ENCODE data around the gene CCKAR.

CCKAR gene

GRCh38 chr4:26458157-26458561 lies 32.1 kb downstream of the CCKAR start:
- DNase-seq = no peak

GRCh38 chr4:26457412-26457811 lies 32.9 kb downstream of the CCKAR start:
- DNase-seq = no peak

- no peak for DNase-seq
Measured at GRCh38 chr4:26455571-26455970, 34.7 kb downstream of the CCKAR start.

GRCh38 chr4:26454961-26455360 lies 35.3 kb downstream of the CCKAR start:
- DNase-seq = no peak

GRCh38 chr4:26452565-26453531 lies 37.4 kb downstream of the CCKAR start:
- DNase-seq = no peak

GRCh38 chr4:26451597-26451996 lies 38.7 kb downstream of the CCKAR start:
- DNase-seq = no peak

GRCh38 chr4:26450418-26450817 lies 39.9 kb downstream of the CCKAR start:
- DNase-seq = no peak

GRCh38 chr4:26447378-26447777 lies 42.9 kb downstream of the CCKAR start:
- DNase-seq = no peak

- DNase-seq = no peak
Measured at GRCh38 chr4:26441771-26442170, 48.5 kb downstream of the CCKAR start.

- DNase-seq = no peak
Measured at GRCh38 chr4:26441102-26441501, 49.2 kb downstream of the CCKAR start.

- no peak for DNase-seq
Measured at GRCh38 chr4:26434030-26434639, 56.1 kb downstream of the CCKAR start.

GRCh38 chr4:26433556-26433955 lies 56.7 kb downstream of the CCKAR start:
- no peak for DNase-seq

GRCh38 chr4:26432419-26432818 lies 57.9 kb downstream of the CCKAR start:
- DNase-seq = no peak

- no peak for DNase-seq
Measured at GRCh38 chr4:26431461-26432180, 58.7 kb downstream of the CCKAR start.
